Vagina (tissue), 2 donors: Measurements from ENCODE around the gene LITAF. TPM values are rescaled to one million over a fixed set of nuclear protein-coding genes. Genes with fewer than 3 reads are reported as not detected.

ENCODE experiments used
- DNase-seq, 2 donors: peaks; one replicate each; pipeline ENCODE4 v3.0.0-alpha.2; 2017; ENCODE audit errors: extremely low spot score in 2 of 2
- H3K27ac ChIP-seq: fragments of 200-600 bp; sonication (generic); one replicate; pipeline ENCODE4 v1.5.1; 2019
- H3K27me3 ChIP-seq: fragments of 200-600 bp; sonication (generic); one replicate; pipeline ENCODE4 v1.5.1; 2019
- H3K36me3 ChIP-seq, 2 donors: fragments of 200-600 bp; sonication (generic); one replicate each; pipeline ENCODE4 v1.5.1; 2017 to 2019
- H3K4me1 ChIP-seq: fragments of 200-600 bp; sonication (generic); one replicate; pipeline ENCODE4 v1.5.1; 2019
- H3K4me3 ChIP-seq, 2 donors: fragments of 200-600 bp; sonication (generic); 1 replicate in 1 of 2; 2 replicates in 1 of 2; pipeline ENCODE4 v1.5.1; 2016 to 2019
- H3K9me3 ChIP-seq: fragments of 200-600 bp; sonication (generic); one replicate; pipeline ENCODE4 v1.5.1; 2019
- CTCF ChIP-seq, 3 experiments: fragments of 450-650 bp in 2 of 3; fragments of 200-600 bp in 1 of 3; sonication (generic) in 1 of 3; IDR thresholded peaks; one replicate each; pipeline ENCODE4 v1.5.1; 2017 to 2019; ENCODE audit warnings: antibody characterized with exemption in 3 of 3, mild to moderate bottlenecking in 2 of 3, moderate library complexity in 2 of 3
- POLR2A ChIP-seq, 2 donors: fragments of 450-650 bp; IDR thresholded peaks; one replicate each; pipeline ENCODE4 v1.6.1; 2017; ENCODE audit warnings: antibody characterized with exemption in 2 of 2, mild to moderate bottlenecking in 2 of 2, moderate library complexity in 2 of 2
- POLR2AphosphoS5 ChIP-seq, 2 donors: sonication (generic); formaldehyde crosslinking; IDR thresholded peaks; one replicate each; pipeline ENCODE4 v1.9.0; 2017; ENCODE audit warnings: antibody characterized with exemption in 2 of 2, mild to moderate bottlenecking in 2 of 2, low read depth in 1 of 2; ENCODE audit not compliant: insufficient read depth in 1 of 2
- intact Hi-C: fragments of 100-400 bp; cut with DNase I; formaldehyde crosslinking; loops from one replicate; pipeline ENCODE4 v1.15.1; 2023
- total RNA-seq: library from RNA; depleted of rRNA; stranded (reverse); fragments of >200 nt; gene quantifications from one replicate; pipeline ENCODE4 v1.2.3, GENCODE V29; 2016

Gene LITAF
- total RNA-seq, 1 donor from 2014 or later = 111 TPM

- Histone ChIP-seq H3K36me3 (peaks cover 0 to 6% of the 10 kb centered on the region in 2 donors), H3K4me1 (peaks cover 70% of the 10 kb centered on the region), H3K27me3 (no peaks in the 10 kb centered on the region), H3K27ac (peak overlapping the region; percentile 27), H3K9me3 (no peaks in the 10 kb centered on the region), H3K4me3 (no peak overlapping the region)
- TF ChIP-seq CTCF (IDR thresholded peaks at IDR 0.05) = no peak
- TF ChIP-seq POLR2A (IDR thresholded peaks at IDR 0.05) = no peak
- TF ChIP-seq POLR2AphosphoS5 (IDR thresholded peaks at IDR 0.05; ENCODE audit: insufficient read depth in 1 of 2, low read depth in 1 of 2) = no peak
- no peak for DNase-seq
- intact Hi-C loops = no loop called here
Measured at GRCh38 chr16:11572301-11572995, 14.3 kb downstream of the LITAF start.

- intact Hi-C loops = no loop called here
- TF ChIP-seq POLR2AphosphoS5 (IDR thresholded peaks at IDR 0.05; ENCODE audit: insufficient read depth in 1 of 2, low read depth in 1 of 2) (no peak), POLR2A (IDR thresholded peaks at IDR 0.05) (no peak), CTCF (IDR thresholded peaks at IDR 0.05) (no peak)
- peaks cover 66% of the 10 kb centered on the region for H3K4me1 ChIP-seq
- H3K27me3 ChIP-seq = no peaks in the 10 kb centered on the region
- H3K4me3 ChIP-seq = no peak overlapping the region
- peaks cover 0 to 8% of the 10 kb centered on the region in 2 donors for H3K36me3 ChIP-seq
- peak overlapping the region; percentile 27 for H3K27ac ChIP-seq
- DNase-seq = no peak
- no peaks in the 10 kb centered on the region for H3K9me3 ChIP-seq
Measured at GRCh38 chr16:11571549-11571948, 15.2 kb downstream of the LITAF start.

- Histone ChIP-seq H3K9me3 (no peaks in the 10 kb centered on the region), H3K27ac (peak overlapping the region; percentile 27), H3K27me3 (no peaks in the 10 kb centered on the region), H3K4me1 (peaks cover 59% of the 10 kb centered on the region), H3K4me3 (no peak overlapping the region), H3K36me3 (peaks cover 0 to 8% of the 10 kb centered on the region in 2 donors)
- TF ChIP-seq POLR2A (IDR thresholded peaks at IDR 0.05) = no peak
- DNase-seq = no peak
- intact Hi-C loops = no loop called here
Measured at GRCh38 chr16:11570806-11571205, 15.9 kb downstream of the LITAF start.

- Histone ChIP-seq H3K9me3 (no peaks in the 10 kb centered on the region), H3K36me3 (peaks cover 0 to 8% of the 10 kb centered on the region in 2 donors), H3K4me1 (peaks cover 58% of the 10 kb centered on the region), H3K4me3 (no peak overlapping the region), H3K27me3 (no peaks in the 10 kb centered on the region), H3K27ac (no peak overlapping the region)
- TF ChIP-seq POLR2A (IDR thresholded peaks at IDR 0.05) = no peak
- TF ChIP-seq POLR2AphosphoS5 (IDR thresholded peaks at IDR 0.05; ENCODE audit: insufficient read depth in 1 of 2, low read depth in 1 of 2) = no peak
- no peak for TF ChIP-seq CTCF (IDR thresholded peaks at IDR 0.05)
- intact Hi-C loops = no loop called here
- no peak for DNase-seq
Measured at GRCh38 chr16:11570258-11570657, 16.5 kb downstream of the LITAF start.

- H3K27ac ChIP-seq = peak overlapping the region; percentile 93
- intact Hi-C loops = no loop called here
- peaks cover 0 to 8% of the 10 kb centered on the region in 2 donors for H3K36me3 ChIP-seq
- peaks cover 61% of the 10 kb centered on the region for H3K4me1 ChIP-seq
- no peaks in the 10 kb centered on the region for H3K9me3 ChIP-seq
- no peak overlapping the region for H3K4me3 ChIP-seq
- DNase-seq = no peak
- TF ChIP-seq POLR2A (IDR thresholded peaks at IDR 0.05) = no peak
- TF ChIP-seq POLR2AphosphoS5 (IDR thresholded peaks at IDR 0.05; ENCODE audit: insufficient read depth in 1 of 2, low read depth in 1 of 2) = no peak
- TF ChIP-seq CTCF (IDR thresholded peaks at IDR 0.05) = no peak
- H3K27me3 ChIP-seq = no peaks in the 10 kb centered on the region
Measured at GRCh38 chr16:11566398-11566797, 20.3 kb downstream of the LITAF start.
